Right lobe of liver (tissue), 6 donors: ENCODE data around the gene CRYGN. TPM values are rescaled to one million over a fixed set of nuclear protein-coding genes. Genes with fewer than 3 reads are reported as not detected.
A peak's percentile ranks its signal among the peaks of the same experiment; 100 is the strongest.

Experiments used
- ATAC-seq, 4 donors: fragments of 200-7000 bp; cut with Tn5 transposase; one replicate each; pipeline ENCODE4 v1.9.1; 2020; ENCODE audit warnings: mild to moderate bottlenecking in 4 of 4, moderate library complexity in 4 of 4
- DNase-seq, 3 donors: peaks; one replicate each; pipeline ENCODE4 v3.0.0-alpha.2; 2020
- H3K27ac ChIP-seq, 3 donors: fragments of 200-600 bp; one replicate each; pipeline ENCODE4 v1.8.0; 2022
- H3K27me3 ChIP-seq, 2 donors: fragments of 200-600 bp; one replicate each; pipeline ENCODE4 v1.8.0; 2022
- H3K36me3 ChIP-seq, 4 donors: fragments of 200-600 bp; sonication (generic) in 1 of 4; one replicate each; pipeline versions ENCODE4 v1.5.1 to v1.8.0; 2017 to 2022; ENCODE audit warnings: control low read depth in 1 of 4
- H3K4me1 ChIP-seq, 4 donors: fragments of 200-600 bp; sonication (generic) in 1 of 4; one replicate each; pipeline versions ENCODE4 v1.5.1 to v1.8.0; 2017 to 2022; ENCODE audit warnings: control low read depth in 1 of 4
- H3K4me3 ChIP-seq, 3 donors: fragments of 200-600 bp; one replicate each; pipeline ENCODE4 v1.8.0; 2022
- H3K9me3 ChIP-seq, 4 donors: fragments of 200-600 bp; sonication (generic) in 1 of 4; one replicate each; pipeline versions ENCODE4 v1.5.1 to v1.8.0; 2017 to 2022; ENCODE audit warnings: control low read depth in 1 of 4
- CTCF ChIP-seq, 4 donors: fragments of 200-600 bp in 3 of 4; fragments of 450-650 bp in 1 of 4; IDR thresholded peaks; one replicate each; pipeline versions ENCODE4 v1.5.1 to v1.8.0; 2016 to 2022; ENCODE audit warnings: antibody characterized with exemption in 4 of 4, mild to moderate bottlenecking in 2 of 4
- POLR2A ChIP-seq: fragments of 450-650 bp; IDR thresholded peaks from one replicate; pipeline ENCODE4 v1.6.1; 2017; ENCODE audit warnings: antibody characterized with exemption, mild to moderate bottlenecking
- WGBS: methylation state at CpG from one replicate; pipeline ENCODE4 v1.1.6; 2018; ENCODE audit warnings: low coverage, low lambda C conversion rate; ENCODE audit not compliant: insufficient coverage; ENCODE audit errors: missing lambda C conversion rate; 5-methylcytosine and 5-hydroxymethylcytosine counted together
- intact Hi-C, 2 donors: fragments of 100-400 bp; cut with DNase I; formaldehyde crosslinking; loops; one replicate each; pipeline versions ENCODE4 v1.11.2 to v1.14.1; 2022
- microRNA-seq, 2 donors: library from miRNA; unstranded; fragments of <30 nt; microRNA quantifications; one replicate each; pipeline ENCODE4, GENCODE V29; 2019 to 2020
- small RNA-seq, 2 experiments: library from RNA; depleted of rRNA; stranded (forward); fragments of <200 nt; gene quantifications; one replicate each; pipeline ENCODE3, GENCODE V24; 2016
- total RNA-seq, 6 experiments: library from RNA; depleted of rRNA in 2 of 6; stranded (reverse); fragments of >200 nt in 2 of 6; fragmentation: NEBNext Ultra II Directional in 3 of 6; extraction: Animal tissue kit (Norgen Biotek cat#: 25700) in 3 of 6; gene quantifications; one replicate each; pipeline versions ENCODE4 v1.1.0 to v1.2.4, GENCODE V29; 2016 to 2023
- donor health status: DM: no; HTN: yes; CAD: no.
- donor health status: DM: no; HTN: no; CAD: no.
- donor health status: DM: no; HTN: no; CAD: no.
- donor health status: DM: no; HTN: yes; CAD: no.
- donor health status: DM: no; HTN: yes; CAD: no.

The CRYGN gene
- total RNA-seq, 6 experiments from 2014 or later = not detected

- DNase-seq (peak in 1 of 3 donors; percentile 51), ATAC-seq (peak; percentile 6 to 24 (median 10))
- 93% methylated on average over 5 of the region's 25 CpGs for WGBS
- no peaks in the 10 kb centered on the region for H3K9me3 ChIP-seq
- peaks cover 0 to 11% of the 10 kb centered on the region in 2 donors for H3K27me3 ChIP-seq
- peaks cover 0 to 23% (median 6%) of the 10 kb centered on the region in 4 donors for H3K36me3 ChIP-seq
- H3K27ac ChIP-seq = no peak overlapping the region
- intact Hi-C loops = no loop called here
- no peak overlapping the region for H3K4me3 ChIP-seq
- peaks cover 0 to 8% (median 0%) of the 10 kb centered on the region in 4 donors for H3K4me1 ChIP-seq
- no peak for TF ChIP-seq POLR2A
- TF ChIP-seq CTCF (IDR thresholded peaks at IDR 0.05) = no peak
Measured at GRCh38 chr7:151379534-151380198, 60.3 kb downstream of the CRYGN start.

GRCh38 chr7:151379193-151379520, 60.8 kb downstream of the CRYGN start:
- DNase-seq = peak in 2 of 3 donors; percentile 9 to 24
- H3K9me3 ChIP-seq = no peaks in the 10 kb centered on the region
- peaks cover 0 to 27% (median 8%) of the 10 kb centered on the region in 4 donors for H3K36me3 ChIP-seq
- peaks cover 0 to 11% of the 10 kb centered on the region in 2 donors for H3K27me3 ChIP-seq
- no peak overlapping the region for H3K27ac ChIP-seq
- no CpG with 5 or more reads among the region's 6 CpGs for WGBS
- ATAC-seq = peak; percentile 6 to 23 (median 11)
- intact Hi-C loops = no loop called here
- TF ChIP-seq CTCF (IDR thresholded peaks at IDR 0.05) (no peak), POLR2A (no peak)
- peaks cover 0 to 8% (median 0%) of the 10 kb centered on the region in 4 donors for H3K4me1 ChIP-seq
- no peak overlapping the region for H3K4me3 ChIP-seq

Small RNA genes within 50 kb of the gene (microRNA-seq; reads per million reads assigned to microRNA genes)
- gene MIR3907 = 0 reads per million in 2 donors

Small RNA genes within 50 kb of the gene (small RNA-seq; reads per million reads assigned to genes)
- gene MIR3907 = 0 reads per million in 2 experiments
- 0 reads per million in 2 experiments for gene RN7SL76P

Other genes starting within 250 kb of the CRYGN start
- gene H2BK1, start 229.7 kb downstream of the CRYGN start, total RNA-seq = not detected
- 10 to 100 TPM in 4 of 6 experiments, 1 to 10 TPM in 2; 7.3 to 22.3 (median 11.4) TPM for gene ABCF2, start 212.9 kb downstream of the CRYGN start, total RNA-seq
- 10 to 100 TPM; 11.9 to 20.7 (median 17.7) TPM for gene CHPF2, start 207.7 kb downstream of the CRYGN start, total RNA-seq
- gene SMARCD3, start 191.4 kb downstream of the CRYGN start, total RNA-seq = 1 to 10 TPM; 2.4 to 7.3 (median 2.7) TPM
- gene NUB1, start 98.3 kb downstream of the CRYGN start, total RNA-seq = 10 to 100 TPM; 21.1 to 31.3 (median 26.2) TPM
- under 1 TPM in 5 of 6 experiments, not detected in 1; 0.31 to 0.74 (median 0.44) TPM for gene WDR86, start 30.1 kb downstream of the CRYGN start, total RNA-seq
- gene RHEB, start 79.8 kb upstream of the CRYGN start, total RNA-seq = 10 to 100 TPM; 33.4 to 55.3 (median 49.7) TPM